Gastrocnemius medialis (tissue), 4 donors: ENCODE data around the gene HEXD.

ENCODE experiments used
- CTCF ChIP-seq, 5 experiments: fragments of 450-650 bp in 3 of 5; fragments of 200-600 bp in 2 of 5; sonication (generic) in 2 of 5; IDR thresholded peaks in 4 of 5; conservative IDR thresholded peaks in 1 of 5; 1 replicate in 4 of 5; 2 replicates in 1 of 5; pipeline ENCODE4 v1.5.1; 2016 to 2019; ENCODE audit warnings: antibody characterized with exemption in 5 of 5, mild to moderate bottlenecking in 3 of 5, moderate library complexity in 3 of 5
- POLR2A ChIP-seq, 2 donors: fragments of 450-650 bp; IDR thresholded peaks; one replicate each; pipeline ENCODE4 v1.6.1; 2017; ENCODE audit warnings: antibody characterized with exemption in 2 of 2, mild to moderate bottlenecking in 2 of 2, moderate library complexity in 2 of 2

- no peak for TF ChIP-seq POLR2A (IDR thresholded peaks at IDR 0.05)
- TF ChIP-seq CTCF (IDR thresholded peaks at IDR 0.05 in 4 of 5, conservative IDR thresholded peaks at IDR 0.05 in 1 of 5) = no peak
Measured at GRCh38 chr17:82464567-82464929, 46.4 kb downstream of the HEXD start.
